ENCODE results near the gene ZNF219. TPM values are rescaled to one million over a fixed set of nuclear protein-coding genes. Genes with fewer than 3 reads are reported as not detected.

ZNF219 gene
- polyA plus RNA-seq, 1 donor from 2014 or later = 40.6 TPM

DNA sequence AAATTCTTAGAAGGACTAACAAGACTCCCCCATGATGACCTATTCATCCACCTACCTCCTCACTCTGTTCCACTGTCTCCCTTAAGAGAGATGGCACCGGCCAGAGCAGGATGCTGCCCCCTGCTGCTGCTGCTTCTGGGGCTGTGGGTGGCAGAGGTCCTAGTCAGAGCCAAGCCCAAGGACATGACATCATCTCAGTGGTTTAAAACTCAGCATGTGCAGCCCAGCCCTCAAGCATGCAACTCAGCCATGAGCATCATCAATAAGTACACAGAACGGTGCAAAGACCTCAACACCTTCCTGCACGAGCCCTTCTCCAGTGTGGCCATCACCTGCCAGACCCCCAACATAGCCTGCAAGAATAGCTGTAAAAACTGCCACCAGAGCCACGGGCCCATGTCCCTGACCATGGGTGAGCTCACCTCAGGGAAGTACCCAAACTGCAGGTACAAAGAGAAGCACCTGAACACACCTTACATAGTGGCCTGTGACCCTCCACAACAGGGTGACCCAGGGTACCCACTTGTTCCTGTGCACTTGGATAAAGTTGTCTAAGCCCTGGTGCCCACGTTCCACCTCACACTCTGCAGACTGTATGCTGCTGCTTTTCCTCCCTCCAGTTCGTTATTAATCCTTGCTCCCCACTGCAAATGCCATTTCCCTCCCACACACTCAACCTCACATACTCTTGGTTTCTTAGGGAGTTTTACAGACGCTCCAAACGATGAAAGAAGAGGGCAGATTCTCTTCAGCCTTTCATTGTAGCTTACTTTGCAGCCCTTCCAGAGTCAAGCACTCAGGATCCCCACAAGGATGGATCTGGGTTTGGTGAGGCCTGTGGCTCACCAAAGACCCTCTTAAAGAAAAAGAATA is 40.4 kb downstream of the ZNF219 start, which contains the start of gene RNASE8:
Gene RNASE8 (plus strand): TSS at position 20 of the 873 bp plus-strand sequence. CDS start 71 bp downstream, at position 91.
- H3K4me3 ChIP-seq (ENCODE audit: low read length) = no peak within 1 kb of the TSS
- no peaks in the 10 kb centered on the region for H4K20me1 ChIP-seq (ENCODE audit: insufficient read depth)
- no peaks in the 10 kb centered on the region for H3K36me3 ChIP-seq (ENCODE audit: insufficient read depth, low read length)
- no peak within 1 kb of the TSS for H3K9ac ChIP-seq (ENCODE audit: low read length)
- no peaks in the 10 kb centered on the region for H3K9me2 ChIP-seq (ENCODE audit: insufficient read depth, low read length)
- no peak within 1 kb of the TSS for H2AFZ ChIP-seq (ENCODE audit: low read depth, low read length)
- H3K79me2 ChIP-seq (replicated peaks; ENCODE audit: insufficient read depth, low read length) = no peaks in the 10 kb centered on the region
- no peaks in the 10 kb centered on the region for H3F3A ChIP-seq (ENCODE audit: insufficient read depth, low read length, poor library complexity, severe bottlenecking)
- no peak within 1 kb of the TSS for H3K4me2 ChIP-seq (ENCODE audit: low read length)
- no peaks in the 10 kb centered on the region for H3K27me3 ChIP-seq (ENCODE audit: insufficient read depth, low read depth, low read length)
- TF ChIP-seq EP300 (conservative IDR thresholded peaks at IDR 0.05; ENCODE audit: poor library complexity, severe bottlenecking) (no peak), RAD21 (conservative IDR thresholded peaks at IDR 0.05) (no peak), SMC3 (conservative IDR thresholded peaks at IDR 0.05; ENCODE audit: poor library complexity) (no peak), TAF1 (IDR thresholded peaks at IDR 0.05; ENCODE audit: low read depth) (no peak), POLR2AphosphoS5 (IDR thresholded peaks at IDR 0.05) (no peak), EZH2 (IDR thresholded peaks at IDR 0.05; ENCODE audit: borderline replicate concordance, insufficient read depth, low read length, poor library complexity, severe bottlenecking) (no peak), MXI1 (conservative IDR thresholded peaks at IDR 0.05; ENCODE audit: poor library complexity, severe bottlenecking) (no peak)
- TF ChIP-seq, protein P1, sequence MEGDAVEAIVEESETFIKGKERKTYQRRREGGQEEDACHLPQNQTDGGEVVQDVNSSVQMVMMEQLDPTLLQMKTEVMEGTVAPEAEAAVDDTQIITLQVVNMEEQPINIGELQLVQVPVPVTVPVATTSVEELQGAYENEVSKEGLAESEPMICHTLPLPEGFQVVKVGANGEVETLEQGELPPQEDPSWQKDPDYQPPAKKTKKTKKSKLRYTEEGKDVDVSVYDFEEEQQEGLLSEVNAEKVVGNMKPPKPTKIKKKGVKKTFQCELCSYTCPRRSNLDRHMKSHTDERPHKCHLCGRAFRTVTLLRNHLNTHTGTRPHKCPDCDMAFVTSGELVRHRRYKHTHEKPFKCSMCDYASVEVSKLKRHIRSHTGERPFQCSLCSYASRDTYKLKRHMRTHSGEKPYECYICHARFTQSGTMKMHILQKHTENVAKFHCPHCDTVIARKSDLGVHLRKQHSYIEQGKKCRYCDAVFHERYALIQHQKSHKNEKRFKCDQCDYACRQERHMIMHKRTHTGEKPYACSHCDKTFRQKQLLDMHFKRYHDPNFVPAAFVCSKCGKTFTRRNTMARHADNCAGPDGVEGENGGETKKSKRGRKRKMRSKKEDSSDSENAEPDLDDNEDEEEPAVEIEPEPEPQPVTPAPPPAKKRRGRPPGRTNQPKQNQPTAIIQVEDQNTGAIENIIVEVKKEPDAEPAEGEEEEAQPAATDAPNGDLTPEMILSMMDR (IDR thresholded peaks at IDR 0.05; ENCODE audit: poor library complexity, severe bottlenecking) = no peak
- TF ChIP-seq, protein P2, sequence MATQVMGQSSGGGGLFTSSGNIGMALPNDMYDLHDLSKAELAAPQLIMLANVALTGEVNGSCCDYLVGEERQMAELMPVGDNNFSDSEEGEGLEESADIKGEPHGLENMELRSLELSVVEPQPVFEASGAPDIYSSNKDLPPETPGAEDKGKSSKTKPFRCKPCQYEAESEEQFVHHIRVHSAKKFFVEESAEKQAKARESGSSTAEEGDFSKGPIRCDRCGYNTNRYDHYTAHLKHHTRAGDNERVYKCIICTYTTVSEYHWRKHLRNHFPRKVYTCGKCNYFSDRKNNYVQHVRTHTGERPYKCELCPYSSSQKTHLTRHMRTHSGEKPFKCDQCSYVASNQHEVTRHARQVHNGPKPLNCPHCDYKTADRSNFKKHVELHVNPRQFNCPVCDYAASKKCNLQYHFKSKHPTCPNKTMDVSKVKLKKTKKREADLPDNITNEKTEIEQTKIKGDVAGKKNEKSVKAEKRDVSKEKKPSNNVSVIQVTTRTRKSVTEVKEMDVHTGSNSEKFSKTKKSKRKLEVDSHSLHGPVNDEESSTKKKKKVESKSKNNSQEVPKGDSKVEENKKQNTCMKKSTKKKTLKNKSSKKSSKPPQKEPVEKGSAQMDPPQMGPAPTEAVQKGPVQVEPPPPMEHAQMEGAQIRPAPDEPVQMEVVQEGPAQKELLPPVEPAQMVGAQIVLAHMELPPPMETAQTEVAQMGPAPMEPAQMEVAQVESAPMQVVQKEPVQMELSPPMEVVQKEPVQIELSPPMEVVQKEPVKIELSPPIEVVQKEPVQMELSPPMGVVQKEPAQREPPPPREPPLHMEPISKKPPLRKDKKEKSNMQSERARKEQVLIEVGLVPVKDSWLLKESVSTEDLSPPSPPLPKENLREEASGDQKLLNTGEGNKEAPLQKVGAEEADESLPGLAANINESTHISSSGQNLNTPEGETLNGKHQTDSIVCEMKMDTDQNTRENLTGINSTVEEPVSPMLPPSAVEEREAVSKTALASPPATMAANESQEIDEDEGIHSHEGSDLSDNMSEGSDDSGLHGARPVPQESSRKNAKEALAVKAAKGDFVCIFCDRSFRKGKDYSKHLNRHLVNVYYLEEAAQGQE (IDR thresholded peaks at IDR 0.05; ENCODE audit: borderline replicate concordance) = no peak
- H3K9me3 ChIP-seq (ENCODE audit: low read length) = no peaks in the 10 kb centered on the region
- no peak within 1 kb of the TSS for H3K27ac ChIP-seq (ENCODE audit: low read length)

DNA sequence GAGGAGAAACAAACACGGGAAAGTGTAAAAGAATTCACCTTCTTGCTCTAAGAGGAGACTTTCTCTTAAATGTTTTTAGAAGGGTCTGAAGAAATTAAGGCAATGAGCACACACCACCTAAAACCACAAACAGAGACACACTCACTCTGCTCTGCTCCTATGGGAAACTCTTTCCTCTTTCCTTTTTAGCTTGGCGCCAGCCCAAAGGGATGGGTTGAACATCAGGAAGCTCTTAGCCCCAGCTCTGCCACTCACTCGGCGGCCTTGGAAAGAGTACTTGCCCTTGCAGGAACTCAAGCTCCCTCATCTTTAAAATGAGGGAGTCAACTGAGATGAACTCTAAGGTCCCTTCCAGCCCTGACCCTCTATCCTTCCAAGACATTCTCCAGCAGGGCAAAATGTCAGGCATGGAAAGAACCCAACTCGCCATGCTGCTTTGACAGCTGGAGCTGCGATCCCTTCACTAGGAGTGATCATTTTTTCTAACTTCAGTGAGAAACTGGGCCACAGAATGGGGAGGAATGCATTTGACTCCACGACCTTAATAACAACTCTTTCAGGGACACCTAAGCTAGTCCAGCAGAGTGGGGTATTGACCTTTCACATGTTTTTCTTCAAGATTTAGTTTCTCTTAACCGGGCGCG is 41.8 kb downstream of the ZNF219 start:
- H3K9ac ChIP-seq (ENCODE audit: low read length) = no peak overlapping the region
- no peaks in the 10 kb centered on the region for H3F3A ChIP-seq (ENCODE audit: insufficient read depth, low read length, poor library complexity, severe bottlenecking)
- H3K36me3 ChIP-seq (ENCODE audit: insufficient read depth, low read length) = no peaks in the 10 kb centered on the region
- no peak overlapping the region for H3K4me2 ChIP-seq (ENCODE audit: low read length)
- no peaks in the 10 kb centered on the region for H3K27me3 ChIP-seq (ENCODE audit: insufficient read depth, low read depth, low read length)
- TF ChIP-seq, protein P1 (IDR thresholded peaks at IDR 0.05; ENCODE audit: poor library complexity, severe bottlenecking) = no peak
- no peak for TF ChIP-seq EZH2 (IDR thresholded peaks at IDR 0.05; ENCODE audit: borderline replicate concordance, insufficient read depth, low read length, poor library complexity, severe bottlenecking)
- no peaks in the 10 kb centered on the region for H3K9me2 ChIP-seq (ENCODE audit: insufficient read depth, low read length)
- no peak overlapping the region for H3K27ac ChIP-seq (ENCODE audit: low read length)
- H2AFZ ChIP-seq (ENCODE audit: low read depth, low read length) = no peak overlapping the region
- H3K79me2 ChIP-seq (replicated peaks; ENCODE audit: insufficient read depth, low read length) = no peaks in the 10 kb centered on the region
- no peaks in the 10 kb centered on the region for H4K20me1 ChIP-seq (ENCODE audit: insufficient read depth)
- H3K4me3 ChIP-seq (ENCODE audit: low read length) = no peak overlapping the region
- no peaks in the 10 kb centered on the region for H3K9me3 ChIP-seq (ENCODE audit: low read length)

All from neural cell (in vitro differentiated cells).